ENCODE results near the gene FMN1. TPM values are rescaled to one million over a fixed set of nuclear protein-coding genes. Genes with fewer than 3 reads are reported as not detected.

The FMN1 gene
- total and polyA plus RNA-seq, 5 donors from 2014 or later: 0.32 to 8.9 (median 0.36) TPM; not detected in 2

DNA sequence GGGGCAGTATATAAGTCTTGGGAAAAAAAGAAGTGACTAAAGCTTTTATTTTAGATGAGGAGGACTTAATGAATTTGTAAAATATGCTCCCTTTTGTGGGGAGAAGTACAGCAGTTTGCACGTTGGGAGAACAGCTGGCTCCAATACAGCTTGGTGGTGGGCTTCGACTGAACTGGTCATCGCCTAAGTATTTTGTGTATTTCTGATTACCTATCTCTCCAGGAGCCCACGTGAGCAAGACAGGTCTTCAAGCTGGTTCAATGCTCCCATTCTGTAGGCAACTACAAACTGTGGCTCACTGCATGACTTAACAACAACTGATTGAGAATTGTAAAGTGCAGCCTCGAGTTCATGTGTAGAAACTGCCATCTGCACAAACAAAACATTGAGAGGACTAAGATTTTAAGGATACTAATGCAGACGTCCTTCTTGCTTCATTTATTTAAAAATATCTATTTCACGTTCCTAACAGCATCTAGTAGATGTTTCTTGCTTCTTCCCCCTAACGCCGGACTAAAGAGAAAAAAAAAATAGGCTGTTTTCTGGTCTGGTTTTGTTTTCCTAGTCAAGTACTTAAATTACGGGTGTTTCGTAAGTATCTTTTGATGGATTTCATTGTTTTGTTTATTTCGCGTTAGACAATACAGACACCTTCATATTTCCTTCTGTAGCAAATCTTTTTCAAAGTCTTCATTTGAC lies 478.1 kb downstream of the FMN1 start:
- H3K36me3 ChIP-seq (ENCODE audit: control insufficient read depth, insufficient read depth, low read length): no peaks in the 10 kb centered on the region
- no peak overlapping the region for H3K27ac Mint-ChIP-seq
- H3K4me3 ChIP-seq (ENCODE audit: low read depth, low read length): no peak overlapping the region
- peaks cover 8% of the 10 kb centered on the region for H3K4me1 ChIP-seq (ENCODE audit: control insufficient read depth, insufficient read depth, low read length, poor library complexity, severe bottlenecking)
- H3K27me3 ChIP-seq (ENCODE audit: control insufficient read depth, insufficient read depth, low read length): peaks cover 27% of the 10 kb centered on the region
- no peaks in the 10 kb centered on the region for H3K9me3 ChIP-seq (ENCODE audit: control insufficient read depth in 2 of 2, low read length in 2 of 2)
- peak overlapping the region in 1 of 4 donors; percentile 17 for H3K4me3 Mint-ChIP-seq
- H3K4me1 Mint-ChIP-seq: peaks cover 0 to 14% (median 5%) of the 10 kb centered on the region in 4 donors
- no peak for ATAC-seq (ENCODE audit: low read depth in 2 of 2)
- no peak overlapping the region for H3K27ac ChIP-seq (ENCODE audit: insufficient read depth, low read length, poor library complexity, severe bottlenecking)
- H3K9me3 Mint-ChIP-seq: peaks cover 0 to 2% (median 0%) of the 10 kb centered on the region in 7 donors
- H3K27me3 Mint-ChIP-seq: peaks cover 55% of the 10 kb centered on the region
- DNase-seq: no peak
- H3K36me3 Mint-ChIP-seq: no peaks in the 10 kb centered on the region

Other genes with a start within 250 kb of the FMN1 start
- 0.05 TPM for gene RYR3, start 116.3 kb upstream of the FMN1 start, total RNA-seq
- gene RYR3, start 116.3 kb upstream of the FMN1 start, polyA plus RNA-seq: under 1 TPM in 3 of 4 donors, not detected in 1; 0.05 to 0.19 (median 0.14) TPM

Measured in CD4-positive, CD25-positive, alpha-beta regulatory T cell (primary cell).